ENCODE data around the gene P3H2.
"Not testable (repeated sequence)": the region's sequence is repeated elsewhere in the genome, so short reads cannot be mapped to it uniquely, and the experiment has no call there.

The P3H2 gene

GRCh38 chr3:189966843-189967242 is 153.9 kb downstream of the P3H2 start:
- Histone ChIP-seq H3K4me1 (ENCODE audit: control insufficient read depth, insufficient read depth, low read length) (peaks cover 3% of the 10 kb centered on the region), H3K9me3 (ENCODE audit: control insufficient read depth, insufficient read depth, low read length) (no peaks in the 10 kb centered on the region), H3K4me3 (ENCODE audit: low read depth, low read length) (no peak overlapping the region), H3K9ac (ENCODE audit: low read depth, low read length) (no peak overlapping the region), H3K27me3 (ENCODE audit: control insufficient read depth, insufficient read depth, low read length) (no peaks in the 10 kb centered on the region), H3K36me3 (ENCODE audit: control insufficient read depth, insufficient read depth, low read length) (peaks cover 6% of the 10 kb centered on the region)

- Histone ChIP-seq H3K4me1 (ENCODE audit: control insufficient read depth, insufficient read depth, low read length) (peaks cover 5% of the 10 kb centered on the region), H3K4me3 (ENCODE audit: low read depth, low read length) (no peak overlapping the region), H3K27me3 (ENCODE audit: control insufficient read depth, insufficient read depth, low read length) (no peaks in the 10 kb centered on the region), H3K36me3 (ENCODE audit: control insufficient read depth, insufficient read depth, low read length) (peaks cover 6% of the 10 kb centered on the region), H3K9ac (ENCODE audit: low read depth, low read length) (no peak overlapping the region), H3K9me3 (ENCODE audit: control insufficient read depth, insufficient read depth, low read length) (no peaks in the 10 kb centered on the region)
These were observed 155.9 kb downstream of the P3H2 start for GRCh38 chr3:189964623-189965332.

GRCh38 chr3:189962466-189962865 is 158.2 kb downstream of the P3H2 start:
- H3K9me3 ChIP-seq (ENCODE audit: control insufficient read depth, insufficient read depth, low read length): no peaks in the 10 kb centered on the region
- H3K4me1 ChIP-seq (ENCODE audit: control insufficient read depth, insufficient read depth, low read length): peaks cover 5% of the 10 kb centered on the region
- no peak overlapping the region for H3K9ac ChIP-seq (ENCODE audit: low read depth, low read length)
- H3K27me3 ChIP-seq (ENCODE audit: control insufficient read depth, insufficient read depth, low read length): no peaks in the 10 kb centered on the region
- H3K36me3 ChIP-seq (ENCODE audit: control insufficient read depth, insufficient read depth, low read length): peaks cover 6% of the 10 kb centered on the region
- H3K4me3 ChIP-seq (ENCODE audit: low read depth, low read length): no peak overlapping the region

GRCh38 chr3:189961522-189962161 is 159.1 kb downstream of the P3H2 start:
- no peak overlapping the region for H3K9ac ChIP-seq (ENCODE audit: low read depth, low read length)
- no peaks in the 10 kb centered on the region for H3K9me3 ChIP-seq (ENCODE audit: control insufficient read depth, insufficient read depth, low read length)
- H3K27me3 ChIP-seq (ENCODE audit: control insufficient read depth, insufficient read depth, low read length): no peaks in the 10 kb centered on the region

GRCh38 chr3:189961086-189961485 is 159.6 kb downstream of the P3H2 start:
- not testable (repeated sequence) for H3K27me3 ChIP-seq (ENCODE audit: control insufficient read depth, insufficient read depth, low read length); H3K4me3 ChIP-seq (ENCODE audit: low read depth, low read length); H3K9ac ChIP-seq (ENCODE audit: low read depth, low read length); H3K36me3 ChIP-seq (ENCODE audit: control insufficient read depth, insufficient read depth, low read length); H3K9me3 ChIP-seq (ENCODE audit: control insufficient read depth, insufficient read depth, low read length); H3K4me1 ChIP-seq (ENCODE audit: control insufficient read depth, insufficient read depth, low read length)

More at GRCh38 chr3:189961522-189962161, 159.1 kb downstream of the P3H2 start:
- H3K4me3 ChIP-seq (ENCODE audit: low read depth, low read length): no peak overlapping the region
- H3K36me3 ChIP-seq (ENCODE audit: control insufficient read depth, insufficient read depth, low read length): peaks cover 6% of the 10 kb centered on the region
- H3K4me1 ChIP-seq (ENCODE audit: control insufficient read depth, insufficient read depth, low read length): peaks cover 5% of the 10 kb centered on the region

- Histone ChIP-seq H3K27me3 (ENCODE audit: control insufficient read depth, insufficient read depth, low read length) (no peaks in the 10 kb centered on the region), H3K4me3 (ENCODE audit: low read depth, low read length) (no peak overlapping the region), H3K9ac (ENCODE audit: low read depth, low read length) (no peak overlapping the region), H3K9me3 (ENCODE audit: control insufficient read depth, insufficient read depth, low read length) (no peaks in the 10 kb centered on the region), H3K36me3 (ENCODE audit: control insufficient read depth, insufficient read depth, low read length) (no peaks in the 10 kb centered on the region), H3K4me1 (ENCODE audit: control insufficient read depth, insufficient read depth, low read length) (no peaks in the 10 kb centered on the region)
These were observed 165.7 kb downstream of the P3H2 start for GRCh38 chr3:189954733-189955665.

GRCh38 chr3:189953551-189953950 is 167.1 kb downstream of the P3H2 start:
- H3K4me1 ChIP-seq (ENCODE audit: control insufficient read depth, insufficient read depth, low read length): no peaks in the 10 kb centered on the region
- no peak overlapping the region for H3K9ac ChIP-seq (ENCODE audit: low read depth, low read length)
- no peaks in the 10 kb centered on the region for H3K27me3 ChIP-seq (ENCODE audit: control insufficient read depth, insufficient read depth, low read length)
- no peak overlapping the region for H3K4me3 ChIP-seq (ENCODE audit: low read depth, low read length)
- no peaks in the 10 kb centered on the region for H3K36me3 ChIP-seq (ENCODE audit: control insufficient read depth, insufficient read depth, low read length)
- H3K9me3 ChIP-seq (ENCODE audit: control insufficient read depth, insufficient read depth, low read length): no peaks in the 10 kb centered on the region

GRCh38 chr3:189952272-189952671 is 168.4 kb downstream of the P3H2 start:
- Histone ChIP-seq H3K4me1 (ENCODE audit: control insufficient read depth, insufficient read depth, low read length) (no peaks in the 10 kb centered on the region), H3K4me3 (ENCODE audit: low read depth, low read length) (no peak overlapping the region), H3K9ac (ENCODE audit: low read depth, low read length) (no peak overlapping the region), H3K9me3 (ENCODE audit: control insufficient read depth, insufficient read depth, low read length) (no peaks in the 10 kb centered on the region), H3K27me3 (ENCODE audit: control insufficient read depth, insufficient read depth, low read length) (no peaks in the 10 kb centered on the region), H3K36me3 (ENCODE audit: control insufficient read depth, insufficient read depth, low read length) (no peaks in the 10 kb centered on the region)

- no peak overlapping the region for H3K4me3 ChIP-seq (ENCODE audit: low read depth, low read length)
- no peaks in the 10 kb centered on the region for H3K4me1 ChIP-seq (ENCODE audit: control insufficient read depth, insufficient read depth, low read length)
- no peaks in the 10 kb centered on the region for H3K27me3 ChIP-seq (ENCODE audit: control insufficient read depth, insufficient read depth, low read length)
- no peaks in the 10 kb centered on the region for H3K9me3 ChIP-seq (ENCODE audit: control insufficient read depth, insufficient read depth, low read length)
- H3K9ac ChIP-seq (ENCODE audit: low read depth, low read length): no peak overlapping the region
- H3K36me3 ChIP-seq (ENCODE audit: control insufficient read depth, insufficient read depth, low read length): no peaks in the 10 kb centered on the region
These were observed 170.4 kb downstream of the P3H2 start for GRCh38 chr3:189950258-189950657.

GRCh38 chr3:189949580-189949979 is 171.1 kb downstream of the P3H2 start:
- H3K9me3 ChIP-seq (ENCODE audit: control insufficient read depth, insufficient read depth, low read length): no peaks in the 10 kb centered on the region
- H3K36me3 ChIP-seq (ENCODE audit: control insufficient read depth, insufficient read depth, low read length): no peaks in the 10 kb centered on the region
- no peaks in the 10 kb centered on the region for H3K4me1 ChIP-seq (ENCODE audit: control insufficient read depth, insufficient read depth, low read length)
- H3K9ac ChIP-seq (ENCODE audit: low read depth, low read length): no peak overlapping the region
- no peak overlapping the region for H3K4me3 ChIP-seq (ENCODE audit: low read depth, low read length)
- no peaks in the 10 kb centered on the region for H3K27me3 ChIP-seq (ENCODE audit: control insufficient read depth, insufficient read depth, low read length)

GRCh38 chr3:189948724-189949045 is 172.0 kb downstream of the P3H2 start:
- Histone ChIP-seq H3K9me3 (ENCODE audit: control insufficient read depth, insufficient read depth, low read length) (no peaks in the 10 kb centered on the region), H3K36me3 (ENCODE audit: control insufficient read depth, insufficient read depth, low read length) (no peaks in the 10 kb centered on the region), H3K4me3 (ENCODE audit: low read depth, low read length) (no peak overlapping the region), H3K4me1 (ENCODE audit: control insufficient read depth, insufficient read depth, low read length) (no peaks in the 10 kb centered on the region), H3K27me3 (ENCODE audit: control insufficient read depth, insufficient read depth, low read length) (no peaks in the 10 kb centered on the region), H3K9ac (ENCODE audit: low read depth, low read length) (no peak overlapping the region)
